GM23248 (cell line): ENCODE measurements around the gene MXD3. TPM values are rescaled to one million over a fixed set of nuclear protein-coding genes. Genes with fewer than 3 reads are reported as not detected.
A peak's percentile ranks its signal among the peaks of the same experiment; 100 is the strongest.

ENCODE experiments used
- DNase-seq: peaks from one replicate; pipeline ENCODE4 v3.0.0-alpha.2; 2015
- H2AFZ ChIP-seq: fragments of 200-600 bp; sonication (generic); 2 replicates; pipeline ENCODE4 v1.6.1; 2016; ENCODE audit warnings: antibody characterized with exemption
- H3F3A ChIP-seq: fragments of 200-600 bp; sonication (generic); 2 replicates; pipeline ENCODE4 v1.6.1; 2016; ENCODE audit warnings: mild to moderate bottlenecking, antibody characterized with exemption, mixed run types; ENCODE audit not compliant: insufficient read depth
- H3K27ac ChIP-seq: fragments of 200-600 bp; sonication (generic); 2 replicates; pipeline ENCODE4 v1.5.1; 2016; ENCODE audit warnings: mild to moderate bottlenecking
- H3K27me3 ChIP-seq: fragments of 200-600 bp; sonication (generic); replicated peaks from 2 replicates; pipeline ENCODE4 v1.6.1; 2016; ENCODE audit warnings: mild to moderate bottlenecking; ENCODE audit not compliant: insufficient read depth
- H3K36me3 ChIP-seq: fragments of 200-600 bp; sonication (generic); 2 replicates; pipeline ENCODE4 v1.6.1; 2016; ENCODE audit warnings: low read depth, mild to moderate bottlenecking
- H3K4me1 ChIP-seq: fragments of 200-600 bp; sonication (generic); 2 replicates; pipeline ENCODE4 v1.6.1; 2016; ENCODE audit warnings: mild to moderate bottlenecking; ENCODE audit not compliant: insufficient read depth
- H3K4me2 ChIP-seq: fragments of 200-600 bp; sonication (generic); one replicate; pipeline ENCODE4 v1.6.1; 2016; ENCODE audit warnings: mild to moderate bottlenecking; ENCODE audit not compliant: unreplicated experiment
- H3K4me3 ChIP-seq: fragments of 200-600 bp; sonication (generic); 2 replicates; pipeline ENCODE4 v1.5.1; 2016; ENCODE audit warnings: mild to moderate bottlenecking
- H3K79me2 ChIP-seq: fragments of 200-600 bp; sonication (generic); 2 replicates; pipeline ENCODE4 v1.6.1; 2016; ENCODE audit warnings: mild to moderate bottlenecking; ENCODE audit not compliant: insufficient read depth
- H3K9ac ChIP-seq: fragments of 200-600 bp; sonication (generic); 2 replicates; pipeline ENCODE4 v1.6.1; 2016; ENCODE audit warnings: mild to moderate bottlenecking
- H3K9me2 ChIP-seq: fragments of 200-600 bp; sonication (generic); 2 replicates; pipeline ENCODE4 v1.6.1; 2016; ENCODE audit warnings: mixed run types, mild to moderate bottlenecking, moderate library complexity; ENCODE audit not compliant: insufficient read depth
- H3K9me3 ChIP-seq: fragments of 200-600 bp; sonication (generic); one replicate; pipeline ENCODE4 v1.6.1; 2017; ENCODE audit warnings: low read depth
- H4K20me1 ChIP-seq: fragments of 200-600 bp; sonication (generic); 2 replicates; pipeline ENCODE4 v1.6.0; 2016; ENCODE audit not compliant: insufficient read depth
- EZH2 ChIP-seq: fragments of 200-600 bp; sonication (generic); IDR thresholded peaks from 2 replicates; pipeline ENCODE4 v1.6.1; 2018; ENCODE audit warnings: antibody characterized with exemption, mild to moderate bottlenecking; ENCODE audit not compliant: insufficient read depth, poor library complexity, severe bottlenecking
- EZH2phosphoT487 ChIP-seq: fragments of 200-600 bp; sonication (generic); IDR thresholded peaks from 2 replicates; pipeline ENCODE4 v1.6.1; 2018; ENCODE audit warnings: antibody characterized with exemption, moderate library complexity, mild to moderate bottlenecking, low read depth; ENCODE audit not compliant: insufficient read depth
- WGBS, 2 experiments: methylation state at CpG; one replicate each; pipeline ENCODE4 v1.1.6; 2015 to 2017; ENCODE audit warnings: low lambda C conversion rate in 2 of 2, low coverage in 1 of 2; ENCODE audit errors: missing lambda C conversion rate in 2 of 2; 5-methylcytosine and 5-hydroxymethylcytosine counted together
- in situ Hi-C: fragments of 300-500 bp; cut with MboI; formaldehyde crosslinking; loops from 2 replicates; pipeline ENCODE4 v1.15.0; 2020
- polyA plus RNA-seq: library from polyadenylated mRNA; unstranded; fragments of >200 nt; fragmentation: Nextera tagmentation; extraction: Ambion mirVana; gene quantifications from 2 replicates; pipeline ENCODE4 v1.2.1, GENCODE V29; 2016
- total RNA-seq: library from RNA; depleted of rRNA; stranded (reverse); fragments of >200 nt; shearing (Covaris generic); gene quantifications from 2 replicates; pipeline ENCODE4 v1.2.3, GENCODE V29; 2014

The MXD3 gene
- total and polyA plus RNA-seq, 2 experiments from 2014 or later, result 6.5 to 7.8 TPM

DNA sequence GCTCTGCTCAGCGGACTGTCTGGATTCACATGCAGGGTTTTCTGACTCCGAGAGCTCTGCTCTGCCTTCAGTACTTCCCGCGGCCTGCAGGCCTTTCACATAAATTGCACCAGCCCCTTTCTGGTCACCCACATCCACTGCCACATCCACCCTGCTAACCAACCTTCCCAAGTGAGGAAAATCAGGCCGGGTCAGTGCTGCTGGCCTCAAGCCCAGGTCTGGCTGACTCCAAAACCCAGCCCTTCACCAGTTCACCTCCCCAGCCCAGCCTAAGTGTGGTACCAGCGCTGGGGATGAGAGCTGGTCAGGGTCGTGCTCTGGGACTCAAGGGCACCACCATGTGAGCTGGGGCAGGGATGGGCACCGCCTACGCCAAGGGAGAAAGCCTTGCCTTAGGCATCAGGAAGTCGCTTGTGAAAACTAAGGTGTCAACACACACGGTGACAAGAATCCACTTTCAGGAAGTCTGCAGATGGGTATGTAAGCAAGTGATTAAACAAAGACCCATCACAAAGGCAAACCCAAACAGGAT is 27.5 kb upstream of the MXD3 start:
- DNase-seq, result no peak
- Histone ChIP-seq H3K27ac (no peak overlapping the region), H4K20me1 (no peaks in the 10 kb centered on the region), H3K9me2 (no peaks in the 10 kb centered on the region), H3F3A (no peaks in the 10 kb centered on the region), H3K4me3 (no peak overlapping the region), H3K27me3 (no peaks in the 10 kb centered on the region), H3K9me3 (no peaks in the 10 kb centered on the region), H3K4me1 (no peaks in the 10 kb centered on the region), H2AFZ (no peak overlapping the region), H3K4me2 (no peak overlapping the region), H3K36me3 (no peaks in the 10 kb centered on the region; the same call in none of the 2 replicates), H3K79me2 (peaks cover 56% of the 10 kb centered on the region), H3K9ac (no peak overlapping the region)
- 75 to 77% methylated on average over 11 of the region's 11 CpGs for WGBS, 2 experiments
- TF ChIP-seq EZH2phosphoT487, result no peak
- TF ChIP-seq EZH2, result no peak
- in situ Hi-C loops, result no loop called here

- Histone ChIP-seq H3K4me2 (no peak overlapping the region), H3K27me3 (no peaks in the 10 kb centered on the region), H3K27ac (no peak overlapping the region), H3K79me2 (peaks cover 49% of the 10 kb centered on the region), H3K9me2 (no peaks in the 10 kb centered on the region), H3F3A (no peaks in the 10 kb centered on the region), H4K20me1 (no peaks in the 10 kb centered on the region), H3K9me3 (no peaks in the 10 kb centered on the region), H2AFZ (no peak overlapping the region), H3K9ac (no peak overlapping the region), H3K4me3 (no peak overlapping the region), H3K36me3 (peaks cover 4% of the 10 kb centered on the region), H3K4me1 (no peaks in the 10 kb centered on the region)
- DNase-seq, result no peak
- WGBS, 2 experiments, result 93 to 96% methylated on average over 16 to 22 of the region's 22 CpGs
- in situ Hi-C loops, result no loop called here
- TF ChIP-seq EZH2phosphoT487 (no peak), EZH2 (no peak)
Measured at GRCh38 chr5:177338251-177339106, 26.8 kb upstream of the MXD3 start.

GRCh38 chr5:177336603-177337494 is 25.2 kb upstream of the MXD3 start:
- Histone ChIP-seq H3K36me3 (peaks cover 4% of the 10 kb centered on the region; the same call in 1 of the 2 replicates), H3K79me2 (peaks cover 33% of the 10 kb centered on the region), H3K4me1 (no peaks in the 10 kb centered on the region), H3K9me2 (no peaks in the 10 kb centered on the region), H3K27me3 (no peaks in the 10 kb centered on the region), H3K9me3 (no peaks in the 10 kb centered on the region), H2AFZ (no peak overlapping the region), H3K4me2 (no peak overlapping the region), H3K9ac (no peak overlapping the region), H4K20me1 (no peaks in the 10 kb centered on the region), H3F3A (no peaks in the 10 kb centered on the region), H3K4me3 (no peak overlapping the region), H3K27ac (no peak overlapping the region)
- WGBS, 2 experiments, result 94 to 96% methylated on average over 30 to 35 of the region's 36 CpGs
- in situ Hi-C loops, result no loop called here
- DNase-seq, result no peak
- TF ChIP-seq EZH2, result no peak
- TF ChIP-seq EZH2phosphoT487, result no peak

- peak; percentile 44 for DNase-seq
- no peak overlapping the region for H3K9ac ChIP-seq
- H3K4me2 ChIP-seq, result no peak overlapping the region
- H3K27me3 ChIP-seq, result no peaks in the 10 kb centered on the region
- peaks cover 4% of the 10 kb centered on the region; the same call in 1 of the 2 replicates for H3K36me3 ChIP-seq
- H3F3A ChIP-seq, result no peaks in the 10 kb centered on the region
- H3K9me3 ChIP-seq, result no peaks in the 10 kb centered on the region
- no peaks in the 10 kb centered on the region for H4K20me1 ChIP-seq
- H3K4me3 ChIP-seq, result no peak overlapping the region
- peaks cover 26% of the 10 kb centered on the region for H3K79me2 ChIP-seq
- H2AFZ ChIP-seq, result no peak overlapping the region
- no peak for TF ChIP-seq EZH2phosphoT487
- TF ChIP-seq EZH2, result no peak
- H3K9me2 ChIP-seq, result no peaks in the 10 kb centered on the region
- H3K27ac ChIP-seq, result no peak overlapping the region
- in situ Hi-C loops, result no loop called here
- WGBS, 2 experiments, result 68 to 70% methylated on average over 12 of the region's 12 CpGs
- no peaks in the 10 kb centered on the region for H3K4me1 ChIP-seq
Measured at GRCh38 chr5:177336112-177336511, 24.4 kb upstream of the MXD3 start.
